HepG2 (cell line): Measurements from ENCODE around the gene JMJD4. TPM values are rescaled to one million over a fixed set of nuclear protein-coding genes. Genes with fewer than 3 reads are reported as not detected.

Experiments used
- CTCF ChIP-seq: sonication (generic); formaldehyde crosslinking; IDR thresholded peaks from 2 replicates; pipeline ENCODE4 v1.5.0; 2020; ENCODE audit warnings: mild to moderate bottlenecking, missing genetic modification reagents, moderate library complexity
- EED ChIP-seq: sonication (generic); formaldehyde crosslinking; IDR thresholded peaks from 2 replicates; pipeline ENCODE4 v1.5.0; 2020; ENCODE audit warnings: mild to moderate bottlenecking, missing genetic modification reagents
- GABPA ChIP-seq, 2 experiments: IDR thresholded peaks; 2 replicates each; pipeline ENCODE4 v1.6.1; 2011 to 2016; ENCODE audit warnings: low read depth in 2 of 2, low read length in 1 of 2, missing biosample characterization in 1 of 2, missing genetic modification characterization in 1 of 2
- IRF9 ChIP-seq: sonication (generic); formaldehyde crosslinking; IDR thresholded peaks from 2 replicates; pipeline ENCODE4 v1.8.0; 2022; ENCODE audit warnings: missing genetic modification reagents, mild to moderate bottlenecking, borderline replicate concordance
- KDM1A ChIP-seq: IDR thresholded peaks from 2 replicates; pipeline ENCODE4 v1.6.1; 2016; ENCODE audit warnings: missing compliant biosample characterization
- KDM5A ChIP-seq: fragments of 200-600 bp; sonication (generic); IDR thresholded peaks from 2 replicates; pipeline ENCODE4 v1.7.0; 2018; ENCODE audit warnings: antibody characterized with exemption, mild to moderate bottlenecking, low read length, borderline replicate concordance
- KMT2A ChIP-seq: sonication (generic); formaldehyde crosslinking; IDR thresholded peaks from 2 replicates; pipeline ENCODE4 v1.4.0; 2020; ENCODE audit warnings: missing genetic modification reagents
- POGZ ChIP-seq: sonication (generic); formaldehyde crosslinking; IDR thresholded peaks from 2 replicates; pipeline ENCODE4 v1.4.0; 2020; ENCODE audit warnings: mild to moderate bottlenecking, missing genetic modification reagents
- THYN1 ChIP-seq: sonication (generic); formaldehyde crosslinking; IDR thresholded peaks from 2 replicates; pipeline ENCODE4 v1.8.1; 2023; ENCODE audit warnings: low read depth, mild to moderate bottlenecking, moderate library complexity, missing genetic modification reagents, borderline replicate concordance
- ZFY ChIP-seq: sonication (generic); formaldehyde crosslinking; IDR thresholded peaks from 2 replicates; pipeline ENCODE4 v1.4.0; 2020; ENCODE audit warnings: missing genetic modification reagents
- ZNF414 ChIP-seq: sonication (generic); formaldehyde crosslinking; IDR thresholded peaks from 2 replicates; pipeline ENCODE4 v1.5.0; 2020; ENCODE audit warnings: missing genetic modification reagents
- ZSCAN21 ChIP-seq: sonication (generic); formaldehyde crosslinking; IDR thresholded peaks from 2 replicates; pipeline ENCODE4 v1.8.0; 2022; ENCODE audit warnings: mild to moderate bottlenecking, missing genetic modification reagents, moderate library complexity, borderline replicate concordance
- polyA plus RNA-seq, 8 experiments: library from polyadenylated mRNA; depleted of rRNA in 3 of 8; stranded (reverse) in 7 of 8; unstranded in 1 of 8; fragments of >200 nt; fragmentation: Illumina TruSeq in 4 of 8; extraction: Trizol in 4 of 8; gene quantifications; 2 replicates each; pipeline versions ENCODE4 v1.2.1 to v1.2.3, GENCODE V29; 2011 to 2016; ENCODE audit warnings: low read depth in 4 of 8, missing spikeins in 1 of 8, mixed read lengths in 1 of 8; ENCODE audit not compliant: insufficient read depth in 1 of 8
- total RNA-seq, 5 experiments: library from RNA; depleted of rRNA; stranded (reverse); fragments of >200 nt; fragmentation: Illumina TruSeq; extraction: Trizol; gene quantifications; 2 replicates each; pipeline ENCODE4 v1.2.3, GENCODE V29; 2016; ENCODE audit warnings: low read depth in 1 of 5
- TF ChIP-seq, protein P1 (sequence below): sonication (generic); formaldehyde crosslinking; IDR thresholded peaks from 2 replicates; pipeline ENCODE4 v1.4.0; 2020; ENCODE audit warnings: missing genetic modification reagents
- TF ChIP-seq, protein P2 (sequence below): sonication (generic); formaldehyde crosslinking; IDR thresholded peaks from 2 replicates; pipeline ENCODE4 v1.5.1; 2020; ENCODE audit warnings: mild to moderate bottlenecking, missing genetic modification reagents, borderline replicate concordance

Gene JMJD4
- total and polyA plus RNA-seq, 2 of the 13 experiments (the other 11 are each of a cell fraction or from before 2014, with no cell fraction given), result 10.2 to 29.0 TPM

GRCh38 chr1:227729144-227729880, 5.8 kb downstream of the JMJD4 start (continued):
- TF ChIP-seq, protein P1, sequence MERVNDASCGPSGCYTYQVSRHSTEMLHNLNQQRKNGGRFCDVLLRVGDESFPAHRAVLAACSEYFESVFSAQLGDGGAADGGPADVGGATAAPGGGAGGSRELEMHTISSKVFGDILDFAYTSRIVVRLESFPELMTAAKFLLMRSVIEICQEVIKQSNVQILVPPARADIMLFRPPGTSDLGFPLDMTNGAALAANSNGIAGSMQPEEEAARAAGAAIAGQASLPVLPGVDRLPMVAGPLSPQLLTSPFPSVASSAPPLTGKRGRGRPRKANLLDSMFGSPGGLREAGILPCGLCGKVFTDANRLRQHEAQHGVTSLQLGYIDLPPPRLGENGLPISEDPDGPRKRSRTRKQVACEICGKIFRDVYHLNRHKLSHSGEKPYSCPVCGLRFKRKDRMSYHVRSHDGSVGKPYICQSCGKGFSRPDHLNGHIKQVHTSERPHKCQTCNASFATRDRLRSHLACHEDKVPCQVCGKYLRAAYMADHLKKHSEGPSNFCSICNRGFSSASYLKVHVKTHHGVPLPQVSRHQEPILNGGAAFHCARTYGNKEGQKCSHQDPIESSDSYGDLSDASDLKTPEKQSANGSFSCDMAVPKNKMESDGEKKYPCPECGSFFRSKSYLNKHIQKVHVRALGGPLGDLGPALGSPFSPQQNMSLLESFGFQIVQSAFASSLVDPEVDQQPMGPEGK (CRISPR knock-in tag), result peak; percentile 20; the same call in 1 of the 2 replicates
- TF ChIP-seq KDM1A (CRISPR knock-in tag) (no peak), ZFY (CRISPR knock-in tag) (0 out of 2 replicates have a peak, but pooled peaks have one; percentile 38), CTCF (CRISPR knock-in tag) (no peak), GABPA (IDR thresholded peaks at IDR 0.05; ENCODE audit: low read depth, low read length) (no peak), GABPA (CRISPR knock-in tag; IDR thresholded peaks at IDR 0.05; ENCODE audit: low read depth) (no peak), IRF9 (CRISPR knock-in tag) (peak; percentile 5; the same call in 1 of the 2 replicates), KDM5A (no peak), KMT2A (CRISPR knock-in tag) (peak; percentile 15; the same call in 1 of the 2 replicates), THYN1 (CRISPR knock-in tag) (no peak), ZSCAN21 (CRISPR knock-in tag) (0 out of 2 replicates have a peak, but pooled peaks have one; percentile 40), EED (CRISPR knock-in tag) (no peak), POGZ (CRISPR knock-in tag) (no peak), ZNF414 (CRISPR knock-in tag) (no peak)
- TF ChIP-seq, protein P2, sequence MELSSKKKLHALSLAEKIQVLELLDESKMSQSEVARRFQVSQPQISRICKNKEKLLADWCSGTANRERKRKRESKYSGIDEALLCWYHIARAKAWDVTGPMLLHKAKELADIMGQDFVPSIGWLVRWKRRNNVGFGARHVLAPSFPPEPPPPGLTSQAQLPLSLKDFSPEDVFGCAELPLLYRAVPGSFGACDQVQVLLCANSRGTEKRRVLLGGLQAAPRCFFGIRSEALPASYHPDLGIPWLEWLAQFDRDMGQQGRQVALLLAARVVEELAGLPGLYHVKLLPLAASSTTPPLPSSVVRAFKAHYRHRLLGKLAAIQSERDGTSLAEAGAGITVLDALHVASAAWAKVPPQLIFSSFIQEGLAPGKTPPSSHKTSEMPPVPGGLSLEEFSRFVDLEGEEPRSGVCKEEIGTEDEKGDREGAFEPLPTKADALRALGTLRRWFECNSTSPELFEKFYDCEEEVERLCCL (CRISPR knock-in tag), result no peak
